EL (cell line): Measurements from ENCODE around the gene GNB1L.

Experiments
- DNase-seq: peaks from one replicate; pipeline ENCODE4 v3.0.0-alpha.2; 2016

The GNB1L gene, protein sequence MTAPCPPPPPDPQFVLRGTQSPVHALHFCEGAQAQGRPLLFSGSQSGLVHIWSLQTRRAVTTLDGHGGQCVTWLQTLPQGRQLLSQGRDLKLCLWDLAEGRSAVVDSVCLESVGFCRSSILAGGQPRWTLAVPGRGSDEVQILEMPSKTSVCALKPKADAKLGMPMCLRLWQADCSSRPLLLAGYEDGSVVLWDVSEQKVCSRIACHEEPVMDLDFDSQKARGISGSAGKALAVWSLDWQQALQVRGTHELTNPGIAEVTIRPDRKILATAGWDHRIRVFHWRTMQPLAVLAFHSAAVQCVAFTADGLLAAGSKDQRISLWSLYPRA

DNA sequence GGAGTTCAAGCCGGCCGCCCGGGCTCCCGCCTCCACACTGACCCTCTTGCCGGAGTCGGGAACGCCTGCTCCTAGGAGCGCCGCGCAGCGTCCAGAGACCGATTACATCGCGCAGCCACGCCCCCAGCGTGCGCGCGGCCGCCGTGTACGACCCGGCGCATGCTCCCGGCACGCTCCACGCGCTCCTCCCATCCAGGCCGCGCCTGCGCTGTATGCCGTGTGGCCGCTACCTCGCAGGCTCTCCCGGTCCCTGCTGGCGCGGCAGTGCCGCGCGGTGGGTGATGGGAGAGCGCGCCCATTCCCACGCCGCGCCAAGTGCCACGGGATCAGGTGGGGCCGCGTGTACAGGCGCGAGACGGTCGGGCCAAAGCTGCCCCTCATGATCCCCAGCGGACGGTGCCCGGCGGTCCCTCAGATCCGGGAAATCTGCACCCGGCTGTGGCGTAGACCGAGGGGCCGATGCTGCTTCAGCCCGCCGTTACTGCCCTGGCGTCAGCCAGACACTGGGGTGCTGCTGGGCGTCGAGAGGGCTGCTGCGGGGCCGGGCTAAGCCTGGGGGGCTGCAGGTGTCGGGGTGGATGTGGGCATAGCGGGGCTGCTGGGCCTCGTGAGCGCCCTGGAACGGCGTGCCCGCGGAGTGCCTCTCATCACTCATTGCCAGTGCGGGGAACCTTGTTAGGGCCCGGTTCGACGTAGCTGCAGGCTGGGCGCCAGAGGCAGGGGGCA lies at the start of gene GNB1L, which contains the start of gene RTL10:
Gene GNB1L (minus strand): TSS at position 97 of the 726 bp plus-strand sequence. CDS start 33,519 bp downstream, outside the sequence.
Gene RTL10 (minus strand): TSS at position 97 of the 726 bp plus-strand sequence. CDS start 2,613 bp downstream, outside the sequence.
- peak; percentile 96 for DNase-seq

- DNase-seq = no peak
Measured at GRCh38 chr22:19904174-19904856, 49.6 kb upstream of the GNB1L start.

DNA sequence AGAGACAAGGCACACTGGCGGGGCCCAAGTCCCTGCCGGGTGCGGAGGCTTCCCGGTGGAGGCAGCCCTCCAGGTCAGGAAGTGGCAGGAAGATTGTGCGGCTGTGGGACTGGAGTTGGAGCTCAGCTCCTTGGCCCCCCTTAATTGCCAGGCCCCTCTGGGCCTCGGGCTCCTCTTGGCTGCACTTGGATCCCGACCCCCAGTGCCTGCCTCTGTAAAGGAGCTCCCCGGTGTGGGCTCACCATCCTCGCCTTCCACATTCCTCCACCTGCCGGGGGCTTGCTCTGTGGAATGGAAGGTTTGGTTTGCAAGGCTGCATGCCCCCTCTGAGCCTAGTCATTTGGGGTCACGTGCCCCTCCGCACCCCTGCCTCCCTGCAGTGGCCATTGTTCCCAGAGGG lies 48.8 kb upstream of the GNB1L start:
- DNase-seq = no peak

DNA sequence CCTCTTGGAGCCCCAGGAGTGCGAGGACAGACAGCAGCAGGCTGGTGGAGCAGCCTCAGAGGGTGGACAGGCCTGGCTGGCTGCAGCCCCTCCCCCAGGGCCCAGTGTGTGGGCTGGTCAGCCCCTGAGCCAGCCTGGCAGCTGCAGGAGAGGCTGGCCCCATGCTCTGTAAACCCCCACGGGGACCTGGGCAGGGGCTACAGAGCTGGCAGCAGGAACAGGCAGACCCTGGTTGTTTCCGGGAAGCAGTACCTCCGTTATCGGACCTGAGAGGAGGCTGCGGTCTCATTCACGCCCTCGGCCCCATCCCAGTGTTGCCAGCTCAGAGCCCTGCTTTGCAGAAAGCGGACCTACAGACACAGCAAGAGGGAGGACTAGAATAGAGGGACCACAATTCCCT lies 48.4 kb upstream of the GNB1L start:
- no peak for DNase-seq

- no peak for DNase-seq
Measured at GRCh38 chr22:19902245-19902715, 47.6 kb upstream of the GNB1L start.

DNA sequence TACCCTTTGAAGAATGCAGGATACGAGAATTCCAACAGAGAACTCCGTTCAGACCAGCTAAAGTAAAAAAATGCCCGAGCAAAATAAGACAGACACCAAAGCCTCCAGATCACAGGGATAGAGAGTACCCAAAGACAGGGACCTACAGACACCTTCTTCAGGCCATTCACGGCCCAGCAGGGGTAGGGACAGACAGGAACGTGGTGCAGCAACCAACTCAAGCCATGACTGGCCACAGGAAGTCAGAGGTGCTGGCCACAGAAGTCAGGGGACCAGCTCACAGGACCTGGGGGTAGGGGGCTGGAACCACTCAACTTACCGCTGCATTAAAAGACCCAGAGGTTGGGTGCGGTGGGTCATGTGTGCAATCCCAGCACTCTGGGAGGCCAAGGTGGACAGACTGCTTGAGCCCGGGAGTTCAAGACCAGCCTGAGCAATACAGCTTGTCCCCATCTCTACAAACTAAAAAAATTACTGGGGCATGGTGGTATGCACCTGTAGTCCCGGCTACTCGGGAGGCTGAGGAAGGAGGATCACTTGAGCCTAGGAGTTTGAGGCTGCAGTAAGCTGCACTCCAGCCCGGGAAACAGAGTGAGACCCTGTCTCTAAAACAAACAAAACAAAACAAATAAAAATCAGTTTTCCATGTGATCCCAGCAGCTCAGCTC lies 47.0 kb upstream of the GNB1L start:
- DNase-seq = no peak

DNA sequence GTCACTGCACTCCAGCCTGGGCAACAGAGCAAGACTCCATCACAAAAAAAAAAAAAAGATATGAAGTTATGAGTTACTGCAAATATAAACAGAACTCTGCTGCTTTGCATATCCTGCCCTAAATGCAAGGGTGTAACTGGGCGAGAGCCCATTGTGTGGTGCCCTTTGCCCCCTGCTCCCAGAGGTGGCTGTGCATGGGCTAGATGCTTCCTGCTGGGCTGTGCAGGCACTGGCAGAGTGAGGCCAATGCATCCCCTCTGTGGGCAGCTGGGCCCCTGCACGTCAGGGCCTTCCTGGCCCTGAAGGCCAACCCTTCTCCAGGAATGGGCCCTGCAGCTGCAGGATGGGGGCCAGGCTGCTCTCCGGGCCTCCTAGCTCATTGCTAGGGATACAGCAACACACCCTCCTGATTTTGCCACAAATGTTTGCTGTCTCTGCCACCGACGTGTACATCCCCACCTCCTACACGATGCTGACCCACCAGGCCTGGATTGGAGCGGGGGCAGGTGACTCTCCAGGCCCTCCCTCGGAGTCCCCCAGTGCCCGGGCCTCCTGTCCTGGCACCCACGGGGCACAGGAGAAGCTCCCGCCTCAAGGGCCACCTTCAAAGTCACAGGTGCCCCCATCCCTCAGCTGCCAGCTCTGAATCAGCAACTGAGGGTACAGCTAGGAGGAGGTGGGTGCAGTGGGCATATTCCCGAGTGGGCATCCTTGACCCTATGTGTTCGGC lies 46.2 kb upstream of the GNB1L start:
- DNase-seq = no peak

GRCh38 chr22:19898831-19899567 lies 44.3 kb upstream of the GNB1L start:
- DNase-seq = no peak

DNA sequence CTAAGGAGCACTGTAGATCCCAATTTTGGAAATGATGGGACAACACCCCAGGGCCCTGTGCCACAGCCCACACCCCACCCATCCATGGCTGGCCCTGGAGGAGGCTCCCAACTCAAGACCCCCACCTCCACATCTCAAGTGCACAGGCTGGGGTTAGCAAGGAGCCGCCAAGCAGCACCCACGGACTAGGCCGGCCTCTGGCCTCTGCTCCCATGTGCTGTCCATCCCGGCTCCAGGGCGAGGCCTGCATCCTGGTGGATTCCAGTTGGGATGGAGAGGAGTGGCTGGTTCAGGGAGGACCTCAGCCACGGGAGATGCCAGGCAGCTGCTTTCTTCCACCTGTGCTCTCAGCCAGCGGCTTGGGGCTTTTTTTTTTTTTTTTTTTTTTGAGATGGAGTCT lies 43.5 kb upstream of the GNB1L start:
- DNase-seq = no peak

DNA sequence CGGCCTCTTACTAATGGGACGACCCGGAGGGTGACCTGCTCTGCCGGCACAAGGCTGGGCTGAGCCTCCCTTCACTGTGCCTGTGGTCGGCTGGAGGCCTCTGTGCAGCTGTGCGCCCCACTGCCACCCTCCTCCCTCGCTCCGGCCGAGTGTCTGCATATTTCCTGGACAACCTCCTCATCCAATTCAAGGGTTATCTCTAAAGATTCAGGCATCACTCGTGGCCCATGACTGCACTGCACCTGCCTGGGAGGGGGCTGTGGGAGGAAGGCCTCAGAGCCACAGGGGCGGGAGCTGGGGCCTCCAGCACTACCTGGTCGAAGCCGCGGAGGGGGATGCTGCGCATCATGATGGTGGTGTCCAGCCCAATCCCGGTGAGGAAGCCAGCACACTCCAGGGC lies 43.1 kb upstream of the GNB1L start:
- no peak for DNase-seq

GRCh38 chr22:19896665-19897355 lies 42.1 kb upstream of the GNB1L start:
- DNase-seq = no peak

GRCh38 chr22:19895160-19895849 lies 40.6 kb upstream of the GNB1L start:
- DNase-seq = no peak

DNA sequence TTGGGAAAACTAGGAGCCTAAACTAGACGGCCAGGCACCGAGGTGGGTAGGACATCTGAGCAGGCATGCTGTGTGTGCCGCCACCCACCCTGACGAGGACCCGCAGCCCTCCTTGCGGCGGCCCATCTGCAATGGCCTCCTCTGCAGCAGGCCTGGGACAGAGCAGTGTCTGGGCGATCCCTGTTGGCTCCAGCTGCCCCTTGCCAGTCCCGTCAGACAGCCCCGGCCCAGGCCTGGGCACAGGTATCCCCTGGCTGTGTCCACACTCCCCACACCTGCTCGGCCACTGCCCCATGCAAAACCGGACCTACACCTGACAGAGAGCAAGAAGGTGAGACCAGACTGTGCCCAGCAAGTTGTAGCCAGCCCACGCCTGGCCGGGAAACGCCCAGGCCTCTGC lies 38.7 kb upstream of the GNB1L start:
- DNase-seq = no peak

GRCh38 chr22:19892925-19893324 lies 38.3 kb upstream of the GNB1L start:
- no peak for DNase-seq

DNA sequence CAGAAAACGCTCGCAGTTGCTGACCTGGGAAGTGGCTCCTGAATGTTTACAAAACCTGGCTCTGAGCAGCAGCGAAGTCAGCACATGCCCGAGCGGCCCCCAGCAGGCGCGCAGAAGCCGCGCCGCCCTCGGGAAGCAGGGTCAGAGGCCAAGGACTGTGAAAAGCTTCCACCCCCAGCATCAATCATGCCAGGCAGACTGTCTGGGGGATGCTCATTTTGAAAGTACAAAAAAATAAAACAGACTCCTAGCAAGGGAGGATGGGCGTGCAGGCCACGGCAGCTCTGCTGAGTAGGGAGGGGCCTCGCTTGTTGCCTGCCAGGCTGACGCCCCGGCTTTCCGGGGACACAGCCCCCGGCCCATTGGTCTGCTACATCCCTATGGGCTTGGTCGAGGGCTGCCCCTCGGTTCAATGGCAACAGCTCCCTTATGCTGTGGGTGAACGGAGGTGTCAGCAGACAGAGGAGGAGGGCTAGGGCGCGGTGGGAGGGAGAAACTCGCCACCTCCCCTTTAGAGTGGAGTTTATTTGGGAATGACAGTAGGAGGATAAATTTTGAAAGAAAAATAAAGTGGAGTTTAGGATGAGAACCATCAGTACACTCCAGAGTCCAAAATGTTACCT lies 37.7 kb upstream of the GNB1L start:
- no peak for DNase-seq

GRCh38 chr22:19891317-19892256 lies 36.9 kb upstream of the GNB1L start:
- DNase-seq = peak; percentile 92

DNA sequence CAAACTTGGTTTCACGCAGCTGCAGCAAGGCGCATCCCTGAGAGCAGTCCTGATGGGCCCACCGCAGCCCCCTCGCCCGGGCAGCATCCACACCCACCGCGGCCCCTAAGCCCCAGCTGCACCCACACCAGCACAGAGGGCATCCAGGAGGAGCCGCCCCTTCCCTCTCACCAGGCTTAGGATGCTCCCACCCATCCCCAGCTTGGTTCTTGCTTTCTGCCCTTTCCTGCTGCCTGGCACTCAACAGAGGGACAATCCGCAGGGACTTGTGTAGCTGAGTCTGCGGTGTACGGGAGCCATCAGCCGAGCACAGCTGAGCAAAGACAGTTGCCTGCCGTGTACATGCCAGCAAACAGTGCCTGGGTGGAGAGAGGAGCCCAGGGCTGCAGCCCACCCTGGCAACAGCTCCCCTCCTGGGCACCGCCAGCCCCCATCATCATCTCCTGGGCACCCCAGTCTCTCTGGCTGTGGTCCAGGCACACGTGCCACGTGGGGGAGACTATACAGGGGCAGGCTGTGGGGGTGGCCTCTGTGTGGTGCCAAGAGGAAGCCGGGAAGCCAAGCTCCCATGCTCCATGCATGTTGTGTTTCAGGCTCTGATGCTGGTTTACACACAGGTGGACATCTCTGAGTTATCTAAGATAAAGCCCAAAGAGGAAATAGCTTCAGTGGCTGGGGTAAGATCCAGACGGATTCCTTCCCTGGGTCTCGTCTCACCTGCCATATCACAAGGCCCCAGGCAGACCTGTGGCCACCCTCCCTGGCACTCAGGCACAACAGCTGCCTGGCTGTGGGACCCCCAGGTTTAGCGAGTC lies 36.0 kb upstream of the GNB1L start:
- DNase-seq = no peak

GRCh38 chr22:19889951-19890350 lies 35.3 kb upstream of the GNB1L start:
- no peak for DNase-seq
